OCI-LY7 (cell line): Measurements from ENCODE around the gene MPZL3. TPM values are rescaled to one million over a fixed set of nuclear protein-coding genes. Genes with fewer than 3 reads are reported as not detected.

Experiments used
- BruUV-seq: library from RNA; stranded (reverse); fragments of 400-500 nt; replicated peaks from 2 replicates; lab custom pipeline; 2021; lab: Mats Ljungman, UMichigan
- CTCF ChIA-PET: fragments of 300-600 bp; sonication (Branson Sonifier 250); formaldehyde crosslinking; loops from one replicate; lab custom pipeline; 2022; ENCODE audit warnings: antibody characterized with exemption; ENCODE audit not compliant: unreplicated experiment; lab: Charles Lee
- POLR2A ChIA-PET: fragments of 300-600 bp; sonication (Branson Sonifier 250); formaldehyde crosslinking; loops from one replicate; lab custom pipeline; 2022; ENCODE audit warnings: antibody characterized with exemption; lab: Charles Lee
- DNase-seq: peaks from one replicate; pipeline ENCODE4 v3.0.0-alpha.2; 2015; ENCODE audit warnings: low spot score
- H2AFZ ChIP-seq: fragments of 200-600 bp; sonication (generic), shearing (Covaris generic); 2 replicates; pipeline ENCODE4 v1.6.1; 2014; ENCODE audit warnings: mild to moderate bottlenecking, antibody characterized with exemption, low read length, moderate library complexity
- H3K27ac ChIP-seq: fragments of 200-600 bp; sonication (generic); 2 replicates; pipeline ENCODE4 v1.5.1; 2014; ENCODE audit warnings: mixed run types, low read depth, mild to moderate bottlenecking, moderate library complexity, low read length, inconsistent platforms; ENCODE audit not compliant: poor library complexity, severe bottlenecking
- H3K36me3 ChIP-seq: fragments of 200-600 bp; sonication (generic); 2 replicates; pipeline ENCODE4 v1.6.1; 2014; ENCODE audit warnings: mild to moderate bottlenecking, antibody characterized with exemption, low read length, moderate library complexity, mixed read lengths; ENCODE audit not compliant: insufficient read depth
- H3K4me1 ChIP-seq: fragments of 200-600 bp; sonication (generic); 2 replicates; pipeline ENCODE4 v1.5.1; 2014; ENCODE audit warnings: mild to moderate bottlenecking, low read length; ENCODE audit not compliant: insufficient read depth, poor library complexity, severe bottlenecking
- H3K4me2 ChIP-seq: fragments of 200-600 bp; sonication (generic); 2 replicates; pipeline ENCODE4 v1.6.1; 2014; ENCODE audit warnings: mild to moderate bottlenecking, low read length
- H3K4me3 ChIP-seq: fragments of 200-600 bp; sonication (generic); 2 replicates; pipeline ENCODE4 v1.5.1; 2014; ENCODE audit warnings: mild to moderate bottlenecking, low read depth, low read length; ENCODE audit not compliant: poor library complexity, severe bottlenecking
- H3K79me2 ChIP-seq: fragments of 200-600 bp; sonication (generic); 2 replicates; pipeline ENCODE4 v1.6.1; 2016; ENCODE audit warnings: low read depth, mild to moderate bottlenecking, low read length, moderate library complexity, mixed read lengths; ENCODE audit not compliant: insufficient read depth
- H3K9me2 ChIP-seq: fragments of 200-600 bp; sonication (generic); 2 replicates; pipeline ENCODE4 v1.6.1; 2016; ENCODE audit warnings: mild to moderate bottlenecking, low read length, mixed read lengths; ENCODE audit not compliant: insufficient read depth
- H3K9me3 ChIP-seq: fragments of 200-600 bp; sonication (generic); 2 replicates; pipeline ENCODE4 v1.6.1; 2014; ENCODE audit warnings: mild to moderate bottlenecking, mixed run types, low read length, mixed read lengths
- H4K20me1 ChIP-seq: fragments of 200-600 bp; sonication (generic); 2 replicates; pipeline ENCODE4 v1.6.1; 2014; ENCODE audit warnings: mild to moderate bottlenecking, antibody characterized with exemption, low read length, moderate library complexity, mixed read lengths; ENCODE audit not compliant: insufficient read depth
- EZH2phosphoT487 ChIP-seq: fragments of 200-600 bp; sonication (generic); IDR thresholded peaks from 2 replicates; pipeline ENCODE4 v1.6.1; 2018; ENCODE audit warnings: low read depth, borderline replicate concordance, mild to moderate bottlenecking, mixed run types, antibody characterized with exemption, low read length, moderate library complexity, mixed read lengths
- intact Hi-C: fragments of 100-400 bp; cut with micrococcal nuclease; formaldehyde crosslinking; loops from one replicate; pipeline ENCODE4 v1.10.0; 2022; ENCODE audit not compliant: unreplicated experiment
- total RNA-seq, 2 experiments: library from RNA; depleted of rRNA in 1 of 2; stranded (reverse); fragments of >200 nt in 1 of 2; shearing (Covaris generic) in 1 of 2; gene quantifications; 2 replicates each; pipeline ENCODE4 v1.2.3, GENCODE V29; 2014 to 2022
- TF ChIP-seq, protein P1 (sequence below): fragments of 200-600 bp; sonication (generic); conservative IDR thresholded peaks from 2 replicates; pipeline ENCODE4 v1.5.1; 2014; ENCODE audit warnings: mild to moderate bottlenecking, antibody characterized with exemption, low read length, moderate library complexity, mixed read lengths

Gene MPZL3
- total RNA-seq, 2 experiments from 2014 or later = 1.9 to 5.8 TPM

DNA sequence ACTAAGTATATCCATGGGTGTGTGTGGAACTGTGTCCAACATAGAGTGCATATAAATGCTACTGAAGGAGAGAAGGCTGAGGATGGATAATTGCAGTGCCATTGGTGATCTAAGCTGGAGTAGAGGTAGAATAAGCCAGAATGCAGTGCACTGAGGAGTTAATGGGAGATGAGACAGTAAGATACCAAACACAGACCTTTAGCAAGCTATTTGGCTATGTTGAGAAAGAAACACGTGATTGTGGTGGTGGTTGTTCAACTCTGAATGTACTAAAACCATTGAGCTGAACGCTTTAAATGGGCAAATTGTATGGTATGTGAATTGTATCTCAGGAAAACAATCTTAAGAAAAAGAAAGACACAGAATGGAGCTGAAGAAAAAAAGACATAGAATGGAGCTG is 50.2 kb downstream of the MPZL3 start:
- POLR2A ChIA-PET = interaction anchor here (0.6 to 1.8 kb wide), 4 partner anchors 10 to 136 kb away, joined by 3 to 9 read pairs (median 4); no protein-coding TSS in a partner anchor
- H3K4me1 ChIP-seq = peaks cover 12% of the 10 kb centered on the region
- H3K4me2 ChIP-seq = no peak overlapping the region
- intact Hi-C loops = no loop called here
- no peak overlapping the region for H3K27ac ChIP-seq
- TF ChIP-seq, protein P1, sequence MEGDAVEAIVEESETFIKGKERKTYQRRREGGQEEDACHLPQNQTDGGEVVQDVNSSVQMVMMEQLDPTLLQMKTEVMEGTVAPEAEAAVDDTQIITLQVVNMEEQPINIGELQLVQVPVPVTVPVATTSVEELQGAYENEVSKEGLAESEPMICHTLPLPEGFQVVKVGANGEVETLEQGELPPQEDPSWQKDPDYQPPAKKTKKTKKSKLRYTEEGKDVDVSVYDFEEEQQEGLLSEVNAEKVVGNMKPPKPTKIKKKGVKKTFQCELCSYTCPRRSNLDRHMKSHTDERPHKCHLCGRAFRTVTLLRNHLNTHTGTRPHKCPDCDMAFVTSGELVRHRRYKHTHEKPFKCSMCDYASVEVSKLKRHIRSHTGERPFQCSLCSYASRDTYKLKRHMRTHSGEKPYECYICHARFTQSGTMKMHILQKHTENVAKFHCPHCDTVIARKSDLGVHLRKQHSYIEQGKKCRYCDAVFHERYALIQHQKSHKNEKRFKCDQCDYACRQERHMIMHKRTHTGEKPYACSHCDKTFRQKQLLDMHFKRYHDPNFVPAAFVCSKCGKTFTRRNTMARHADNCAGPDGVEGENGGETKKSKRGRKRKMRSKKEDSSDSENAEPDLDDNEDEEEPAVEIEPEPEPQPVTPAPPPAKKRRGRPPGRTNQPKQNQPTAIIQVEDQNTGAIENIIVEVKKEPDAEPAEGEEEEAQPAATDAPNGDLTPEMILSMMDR = no peak
- TF ChIP-seq EZH2phosphoT487 = no peak
- no peak overlapping the region for H3K4me3 ChIP-seq
- no peaks in the 10 kb centered on the region for H3K9me3 ChIP-seq
- H2AFZ ChIP-seq = no peak overlapping the region
- no peaks in the 10 kb centered on the region for H3K79me2 ChIP-seq
- BruUV-seq = no TSS peak
- no peaks in the 10 kb centered on the region for H3K36me3 ChIP-seq
- CTCF ChIA-PET = interaction anchor here (1.0 kb wide), 1 partner anchor 12 kb away, joined by 4 read pairs; no protein-coding TSS in a partner anchor
- no peaks in the 10 kb centered on the region; the same call in 1 of the 2 replicates for H3K9me2 ChIP-seq
- H4K20me1 ChIP-seq = no peaks in the 10 kb centered on the region
- DNase-seq = no peak

DNA sequence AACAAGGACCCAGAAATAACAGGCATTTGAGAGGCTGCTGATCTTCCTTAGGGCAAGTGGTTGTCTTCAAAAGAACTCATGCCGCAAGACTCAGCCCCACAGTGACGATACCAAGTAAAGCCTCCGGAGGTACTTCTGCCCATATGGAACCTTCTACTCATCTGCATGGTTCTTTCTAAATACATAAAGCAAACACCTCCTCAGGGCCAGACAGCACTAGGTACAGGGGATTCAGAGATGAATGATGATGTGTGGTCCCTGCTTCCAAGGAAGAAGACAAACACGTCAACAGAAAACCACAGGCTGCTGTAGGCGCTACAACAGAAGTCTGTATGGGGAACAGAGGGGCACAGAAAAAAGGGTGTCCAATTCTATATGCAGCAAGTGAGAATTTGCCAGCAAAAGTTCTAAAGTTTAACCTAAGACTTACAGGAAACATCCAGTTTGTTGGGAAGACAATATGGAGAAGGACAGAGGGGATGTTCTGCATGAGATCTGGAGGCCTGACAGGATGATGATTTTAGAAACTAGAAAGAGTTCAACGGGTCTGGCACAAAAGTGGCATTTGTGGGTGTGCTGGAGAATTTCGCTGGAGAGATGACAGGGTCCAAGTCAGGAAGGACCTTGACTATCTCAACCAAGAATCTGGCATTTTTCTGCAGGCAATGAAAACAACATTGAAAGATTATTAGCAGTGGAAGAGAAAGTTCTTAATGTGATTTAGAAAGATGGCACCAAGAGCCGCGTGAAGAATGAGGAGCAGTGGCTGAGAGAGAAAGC is 51.1 kb downstream of the MPZL3 start:
- no peaks in the 10 kb centered on the region for H3K36me3 ChIP-seq
- no peaks in the 10 kb centered on the region for H4K20me1 ChIP-seq
- no peak overlapping the region for H3K27ac ChIP-seq
- ChIA-PET POLR2A (no interaction called here), CTCF (no interaction called here)
- H3K4me1 ChIP-seq = peaks cover 3% of the 10 kb centered on the region
- no peak overlapping the region for H3K4me3 ChIP-seq
- H2AFZ ChIP-seq = no peak overlapping the region
- no peak overlapping the region for H3K4me2 ChIP-seq
- no peaks in the 10 kb centered on the region for H3K79me2 ChIP-seq
- no peak for TF ChIP-seq EZH2phosphoT487
- TF ChIP-seq, protein P1 = no peak
- H3K9me3 ChIP-seq = no peaks in the 10 kb centered on the region
- intact Hi-C loops = no loop called here
- no peaks in the 10 kb centered on the region for H3K9me2 ChIP-seq
- DNase-seq = no peak
- BruUV-seq = no TSS peak

DNA sequence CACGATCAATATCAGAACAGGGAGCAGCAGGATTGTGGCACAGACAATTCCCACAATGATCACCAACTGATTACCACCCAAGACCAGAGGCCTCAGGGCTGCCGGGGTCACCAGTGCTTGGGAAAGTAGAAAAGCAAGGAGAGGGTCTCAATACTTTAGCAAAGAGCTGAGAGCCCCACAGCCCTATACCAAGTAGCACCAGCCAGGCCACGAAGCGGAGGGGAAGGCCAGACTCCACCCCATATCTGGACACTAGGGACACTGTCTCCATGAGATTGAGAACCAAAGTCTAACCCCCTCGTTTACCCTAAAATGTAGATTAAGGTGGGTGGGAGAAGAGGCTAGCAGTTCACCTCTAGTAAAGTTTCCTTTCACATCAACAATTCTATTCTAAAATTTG is 51.7 kb downstream of the MPZL3 start:
- no peak for TF ChIP-seq EZH2phosphoT487
- TF ChIP-seq, protein P1 = no peak
- H3K9me3 ChIP-seq = no peaks in the 10 kb centered on the region
- ChIA-PET CTCF (no interaction called here), POLR2A (interaction anchor here (2.1 kb wide), 1 partner anchor 13 kb away, joined by 4 read pairs; no protein-coding TSS in a partner anchor)
- H3K36me3 ChIP-seq = no peaks in the 10 kb centered on the region
- H3K79me2 ChIP-seq = no peaks in the 10 kb centered on the region
- no peak overlapping the region for H3K4me3 ChIP-seq
- H3K27ac ChIP-seq = no peak overlapping the region
- H2AFZ ChIP-seq = no peak overlapping the region
- H3K9me2 ChIP-seq = no peaks in the 10 kb centered on the region
- intact Hi-C loops = no loop called here
- no peak for DNase-seq
- H3K4me1 ChIP-seq = no peaks in the 10 kb centered on the region
- BruUV-seq = no TSS peak
- H4K20me1 ChIP-seq = no peaks in the 10 kb centered on the region
- no peak overlapping the region for H3K4me2 ChIP-seq
